ENCODE measurements around the gene SRCIN1. TPM values are rescaled to one million over a fixed set of nuclear protein-coding genes. Genes with fewer than 3 reads are reported as not detected.
"Not testable (repeated sequence)": the region's sequence is repeated elsewhere in the genome, so short reads cannot be mapped to it uniquely, and the experiment has no call there.

Gene SRCIN1
- not detected in 2 replicates for total RNA-seq (2014; rRNA removed; shearing (Covaris generic))

- no peak for DNase-seq (ENCODE audit: low read depth)
Observed at GRCh38 chr17:38605841-38606645, at the start of gene SRCIN1. Gene SRCIN1 (minus strand): TSS chr17:38605952. CDS start chr17:38605705, 247 bp downstream.

GRCh38 chr17:38654411-38655398, 49.0 kb upstream of the SRCIN1 start:
- no peak for DNase-seq (ENCODE audit: low read depth)

- DNase-seq (ENCODE audit: low read depth) = no peak
Observed at GRCh38 chr17:38653679-38654078, 47.9 kb upstream of the SRCIN1 start.

- DNase-seq (ENCODE audit: low read depth) = no peak
Observed at GRCh38 chr17:38653230-38653629, 47.5 kb upstream of the SRCIN1 start.

GRCh38 chr17:38650653-38651173, 45.0 kb upstream of the SRCIN1 start:
- not testable (repeated sequence) for DNase-seq (ENCODE audit: low read depth)

- DNase-seq (ENCODE audit: low read depth) = no peak
Observed at GRCh38 chr17:38637951-38638350, 32.2 kb upstream of the SRCIN1 start.

- no peak for DNase-seq (ENCODE audit: low read depth)
Observed at GRCh38 chr17:38636054-38636453, 30.3 kb upstream of the SRCIN1 start.

GRCh38 chr17:38632334-38632733, 26.6 kb upstream of the SRCIN1 start:
- DNase-seq (ENCODE audit: low read depth) = no peak

GRCh38 chr17:38628441-38628840, 22.7 kb upstream of the SRCIN1 start:
- peak; percentile 44 for DNase-seq (ENCODE audit: low read depth)

- DNase-seq (ENCODE audit: low read depth) = no peak
Observed at GRCh38 chr17:38627957-38628356, 22.2 kb upstream of the SRCIN1 start.

- not testable (repeated sequence) for DNase-seq (ENCODE audit: low read depth)
Observed at GRCh38 chr17:38626606-38627226, 21.0 kb upstream of the SRCIN1 start.

- no peak for DNase-seq (ENCODE audit: low read depth)
Observed at GRCh38 chr17:38625482-38625881, 19.7 kb upstream of the SRCIN1 start.

- DNase-seq (ENCODE audit: low read depth) = not testable (repeated sequence)
Observed at GRCh38 chr17:38624782-38625355, 19.1 kb upstream of the SRCIN1 start.

GRCh38 chr17:38621538-38621937, 15.8 kb upstream of the SRCIN1 start:
- no peak for DNase-seq (ENCODE audit: low read depth)

GRCh38 chr17:38620551-38621277, 15.0 kb upstream of the SRCIN1 start:
- DNase-seq (ENCODE audit: low read depth) = no peak

GRCh38 chr17:38619937-38620550, 14.3 kb upstream of the SRCIN1 start:
- no peak for DNase-seq (ENCODE audit: low read depth)

GRCh38 chr17:38619451-38619795, 13.7 kb upstream of the SRCIN1 start:
- DNase-seq (ENCODE audit: low read depth) = no peak

GRCh38 chr17:38617967-38618760, 12.4 kb upstream of the SRCIN1 start:
- no peak for DNase-seq (ENCODE audit: low read depth)

- no peak for DNase-seq (ENCODE audit: low read depth)
Observed at GRCh38 chr17:38617074-38617860, 11.5 kb upstream of the SRCIN1 start.

Data from M059J (cell line).